Smooth muscle cell (in vitro differentiated cells): ENCODE data around the gene JADE1. TPM values are rescaled to one million over a fixed set of nuclear protein-coding genes. Genes with fewer than 3 reads are reported as not detected.

ENCODE experiments used
- DNase-seq: peaks from one replicate; lab custom pipeline; 2025; ENCODE audit not compliant: unreplicated experiment; lab: John Stamatoyannopoulos, UW
- H2AFZ ChIP-seq: fragments of 200-600 bp; sonication (generic); 2 replicates; pipeline ENCODE4 v1.6.0; 2016; ENCODE audit warnings: antibody characterized with exemption, low read depth, mild to moderate bottlenecking
- H3F3A ChIP-seq: fragments of 200-600 bp; sonication (generic); 2 replicates; pipeline ENCODE4 v1.6.0; 2017; ENCODE audit warnings: antibody characterized with exemption, low read depth
- H3K27ac ChIP-seq: fragments of 200-600 bp; sonication (generic); 2 replicates; pipeline ENCODE4 v1.5.1; 2016; ENCODE audit warnings: low read depth, mild to moderate bottlenecking
- H3K27me3 ChIP-seq: fragments of 200-600 bp; sonication (generic); 2 replicates; pipeline ENCODE4 v1.6.1; 2016; ENCODE audit warnings: low read depth, mild to moderate bottlenecking
- H3K36me3 ChIP-seq: fragments of 200-600 bp; sonication (generic); 2 replicates; pipeline ENCODE4 v1.5.1; 2016; ENCODE audit warnings: low read depth
- H3K4me1 ChIP-seq: fragments of 200-600 bp; sonication (generic); 2 replicates; pipeline ENCODE4 v1.5.1; 2016; ENCODE audit warnings: low read depth
- H3K4me2 ChIP-seq: fragments of 200-600 bp; sonication (generic); 2 replicates; pipeline ENCODE4 v1.6.0; 2016; ENCODE audit warnings: mild to moderate bottlenecking
- H3K4me3 ChIP-seq: fragments of 200-600 bp; sonication (generic); 2 replicates; pipeline ENCODE4 v1.5.1; 2016; ENCODE audit warnings: mild to moderate bottlenecking
- H3K79me2 ChIP-seq: fragments of 200-600 bp; sonication (generic); 2 replicates; pipeline ENCODE4 v1.6.0; 2016; ENCODE audit warnings: low read depth, mild to moderate bottlenecking
- H3K9ac ChIP-seq: fragments of 200-600 bp; sonication (generic); 2 replicates; pipeline ENCODE4 v1.6.0; 2016; ENCODE audit warnings: low read depth
- H3K9me3 ChIP-seq: fragments of 200-600 bp; sonication (generic); replicated peaks from 2 replicates; pipeline ENCODE4 v1.5.1; 2016; ENCODE audit warnings: low read depth
- H4K20me1 ChIP-seq: fragments of 200-600 bp; sonication (generic); 2 replicates; pipeline ENCODE4 v1.6.0; 2016; ENCODE audit warnings: low read depth
- CTCF ChIP-seq: fragments of 200-600 bp; sonication (generic); IDR thresholded peaks from 2 replicates; pipeline ENCODE4 v1.5.1; 2017; ENCODE audit warnings: borderline replicate concordance, mild to moderate bottlenecking, antibody characterized with exemption; ENCODE audit not compliant: insufficient read depth, poor library complexity, severe bottlenecking
- WGBS: methylation state at CpG from one replicate; pipeline ENCODE4 v1.1.7; 2016; ENCODE audit warnings: low lambda C conversion rate; 5-methylcytosine and 5-hydroxymethylcytosine counted together
- polyA plus RNA-seq: library from polyadenylated mRNA; unstranded; fragments of >200 nt; fragmentation: Nextera tagmentation; extraction: Ambion mirVana; gene quantifications from 2 replicates; pipeline ENCODE4 v1.2.1, GENCODE V29; 2016
- total RNA-seq: library from RNA; depleted of rRNA; stranded (reverse); fragments of >200 nt; gene quantifications from 2 replicates; pipeline ENCODE4 v1.2.3, GENCODE V29; 2014

Gene JADE1
- total and polyA plus RNA-seq, 2 experiments from 2014 or later: 7.4 to 9.8 TPM

- no peak overlapping the region for H3K4me2 ChIP-seq
- WGBS: 95% methylated on average over 5 of the region's 5 CpGs
These were observed 4.5 kb downstream of the JADE1 start for GRCh38 chr4:128813965-128814364.

GRCh38 chr4:128818442-128818841, 8.9 kb downstream of the JADE1 start:
- no peak for TF ChIP-seq CTCF
- Histone ChIP-seq H3K9ac (no peak overlapping the region), H3K79me2 (peaks cover 85% of the 10 kb centered on the region), H3K4me3 (no peak overlapping the region), H3K4me1 (peaks cover 13% of the 10 kb centered on the region), H4K20me1 (peaks cover 3% of the 10 kb centered on the region), H3K9me3 (no peaks in the 10 kb centered on the region), H3F3A (no peaks in the 10 kb centered on the region), H3K4me2 (no peak overlapping the region), H3K36me3 (no peaks in the 10 kb centered on the region), H2AFZ (no peak overlapping the region), H3K27me3 (no peaks in the 10 kb centered on the region), H3K27ac (no peak overlapping the region)
- DNase-seq: no peak
- 96% methylated on average over 4 of the region's 4 CpGs for WGBS

More at GRCh38 chr4:128813965-128814364, 4.5 kb downstream of the JADE1 start:
- Histone ChIP-seq H3K36me3 (no peaks in the 10 kb centered on the region), H3K4me3 (no peak overlapping the region), H4K20me1 (peaks cover 3% of the 10 kb centered on the region), H3K27me3 (no peaks in the 10 kb centered on the region), H3K9ac (no peak overlapping the region), H3K79me2 (peaks cover 59% of the 10 kb centered on the region), H3K27ac (no peak overlapping the region), H2AFZ (no peak overlapping the region), H3K4me1 (peaks cover 8% of the 10 kb centered on the region), H3K9me3 (no peaks in the 10 kb centered on the region), H3F3A (peaks cover 3% of the 10 kb centered on the region)
- no peak for TF ChIP-seq CTCF
- DNase-seq: no peak

GRCh38 chr4:128819082-128819742, 9.7 kb downstream of the JADE1 start:
- Histone ChIP-seq H3K9ac (no peak overlapping the region), H3K79me2 (peaks cover 85% of the 10 kb centered on the region), H3K4me1 (peaks cover 13% of the 10 kb centered on the region), H4K20me1 (peaks cover under 1% of the 10 kb centered on the region), H3K27ac (no peak overlapping the region), H3K4me2 (no peak overlapping the region), H3K4me3 (no peak overlapping the region), H3K9me3 (no peaks in the 10 kb centered on the region), H3K36me3 (no peaks in the 10 kb centered on the region), H3F3A (no peaks in the 10 kb centered on the region), H3K27me3 (no peaks in the 10 kb centered on the region), H2AFZ (no peak overlapping the region)
- 76% methylated on average over 6 of the region's 6 CpGs for WGBS
- TF ChIP-seq CTCF: no peak
- no peak for DNase-seq

GRCh38 chr4:128820671-128821070, 11.2 kb downstream of the JADE1 start:
- H3K9ac ChIP-seq: no peak overlapping the region
- no peak overlapping the region for H3K4me3 ChIP-seq
- H3K79me2 ChIP-seq: peaks cover 81% of the 10 kb centered on the region
- DNase-seq: no peak
- H3K27ac ChIP-seq: no peak overlapping the region
- H3K36me3 ChIP-seq: no peaks in the 10 kb centered on the region
- TF ChIP-seq CTCF: no peak
- WGBS: 35% methylated on average over 3 of the region's 3 CpGs
- H2AFZ ChIP-seq: no peak overlapping the region
- no peaks in the 10 kb centered on the region for H4K20me1 ChIP-seq
- no peaks in the 10 kb centered on the region for H3F3A ChIP-seq
- peaks cover 16% of the 10 kb centered on the region for H3K4me1 ChIP-seq
- no peak overlapping the region for H3K4me2 ChIP-seq
- H3K27me3 ChIP-seq: no peaks in the 10 kb centered on the region
- no peaks in the 10 kb centered on the region for H3K9me3 ChIP-seq
